Omental fat pad (tissue), 4 donors: Measurements from ENCODE around the gene TIMM44. TPM values are rescaled to one million over a fixed set of nuclear protein-coding genes. Genes with fewer than 3 reads are reported as not detected.

Experiments used
- ATAC-seq: fragments of 150-250 bp; one replicate; pipeline ENCODE4 v1.9.1; 2016; ENCODE audit warnings: mild to moderate bottlenecking, moderate library complexity; ENCODE audit not compliant: low FRiP score
- DNase-seq: peaks from one replicate; pipeline ENCODE4 v3.0.0-alpha.2; 2019; ENCODE audit warnings: low spot score
- total RNA-seq, 4 donors: library from RNA; depleted of rRNA; stranded (reverse); fragments of >200 nt; gene quantifications; one replicate each; pipeline ENCODE4 v1.1.0, GENCODE V29; 2016
- TF ChIP-seq, protein P1 (sequence below), 3 donors: fragments of 450-650 bp; IDR thresholded peaks; one replicate each; pipeline ENCODE4 v1.5.1; 2016 to 2017; ENCODE audit warnings: antibody characterized with exemption in 3 of 3, mild to moderate bottlenecking in 3 of 3, moderate library complexity in 2 of 3

Gene TIMM44
- total RNA-seq, 4 donors from 2014 or later = 44.3 to 53.3 (median 47.6) TPM

- DNase-seq = no peak
- TF ChIP-seq, protein P1, sequence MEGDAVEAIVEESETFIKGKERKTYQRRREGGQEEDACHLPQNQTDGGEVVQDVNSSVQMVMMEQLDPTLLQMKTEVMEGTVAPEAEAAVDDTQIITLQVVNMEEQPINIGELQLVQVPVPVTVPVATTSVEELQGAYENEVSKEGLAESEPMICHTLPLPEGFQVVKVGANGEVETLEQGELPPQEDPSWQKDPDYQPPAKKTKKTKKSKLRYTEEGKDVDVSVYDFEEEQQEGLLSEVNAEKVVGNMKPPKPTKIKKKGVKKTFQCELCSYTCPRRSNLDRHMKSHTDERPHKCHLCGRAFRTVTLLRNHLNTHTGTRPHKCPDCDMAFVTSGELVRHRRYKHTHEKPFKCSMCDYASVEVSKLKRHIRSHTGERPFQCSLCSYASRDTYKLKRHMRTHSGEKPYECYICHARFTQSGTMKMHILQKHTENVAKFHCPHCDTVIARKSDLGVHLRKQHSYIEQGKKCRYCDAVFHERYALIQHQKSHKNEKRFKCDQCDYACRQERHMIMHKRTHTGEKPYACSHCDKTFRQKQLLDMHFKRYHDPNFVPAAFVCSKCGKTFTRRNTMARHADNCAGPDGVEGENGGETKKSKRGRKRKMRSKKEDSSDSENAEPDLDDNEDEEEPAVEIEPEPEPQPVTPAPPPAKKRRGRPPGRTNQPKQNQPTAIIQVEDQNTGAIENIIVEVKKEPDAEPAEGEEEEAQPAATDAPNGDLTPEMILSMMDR (IDR thresholded peaks at IDR 0.05) = no peak
- ATAC-seq = no peak
Measured at GRCh38 chr19:7947939-7948338, 4.5 kb upstream of the TIMM44 start.

DNA sequence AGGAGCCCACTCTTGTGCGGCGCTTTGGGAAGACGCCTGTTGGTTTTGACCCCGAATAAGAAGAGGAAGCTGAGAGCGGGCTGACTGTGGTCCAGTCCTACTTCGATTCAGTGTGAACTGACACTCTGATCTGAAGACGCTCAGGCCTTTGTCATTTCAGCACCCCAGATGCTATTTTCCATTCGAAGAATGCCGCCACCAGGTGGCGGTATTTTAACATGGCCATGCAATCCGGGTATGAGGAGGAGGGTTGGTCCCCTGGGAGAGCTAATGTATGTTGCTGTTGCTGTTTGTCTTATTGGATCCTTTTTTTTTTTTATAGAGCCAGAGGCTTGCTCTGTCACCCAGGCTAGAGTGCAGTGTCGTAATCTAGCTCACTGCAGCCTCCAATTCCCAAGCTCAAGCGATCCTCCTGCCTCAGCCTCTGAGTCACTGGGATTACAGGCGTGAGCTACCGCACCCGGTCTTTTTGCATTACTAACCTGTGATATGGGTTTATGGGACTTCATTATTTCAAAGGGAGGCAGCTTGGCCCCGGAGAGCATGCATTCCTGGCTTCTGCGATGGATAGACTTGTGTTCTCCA lies 803 bp upstream of the TIMM44 start:
- ATAC-seq (peak; percentile 35), DNase-seq (peak; percentile 98)
- TF ChIP-seq, protein P1 (IDR thresholded peaks at IDR 0.05) = peak in 1 of 3 donors; percentile 69

DNA sequence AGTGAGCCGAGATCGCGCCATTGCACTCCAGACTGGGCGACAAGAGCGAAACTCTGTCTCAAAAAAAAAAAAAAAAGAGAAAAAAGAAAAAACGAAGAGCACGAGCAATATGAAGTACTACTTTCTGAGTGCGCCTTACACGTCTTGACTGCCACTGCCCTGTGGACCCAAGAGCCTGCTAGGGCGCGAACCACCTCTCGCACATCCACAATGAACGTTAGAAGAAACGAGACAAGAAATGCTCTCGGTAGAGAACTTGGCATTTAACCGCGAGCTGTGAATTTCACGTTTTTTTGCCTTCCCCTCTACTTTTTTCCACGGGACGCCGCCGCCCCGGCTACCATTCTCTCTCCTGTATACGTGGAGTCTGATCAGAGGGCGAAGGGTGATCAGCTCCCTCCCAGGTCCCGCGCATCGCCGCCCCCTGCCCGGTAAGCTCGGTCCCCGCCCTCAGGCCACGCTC lies 454 bp downstream of the TIMM44 start:
- ATAC-seq = no peak
- TF ChIP-seq, protein P1 (IDR thresholded peaks at IDR 0.05) = no peak
- no peak for DNase-seq

- TF ChIP-seq, protein P1 (IDR thresholded peaks at IDR 0.05) = no peak
- ATAC-seq = no peak
- DNase-seq = no peak
Measured at GRCh38 chr19:7941895-7942596, 1.4 kb downstream of the TIMM44 start.

GRCh38 chr19:7940841-7941240 lies 2.6 kb downstream of the TIMM44 start:
- TF ChIP-seq, protein P1 (IDR thresholded peaks at IDR 0.05) = no peak
- DNase-seq = no peak
- ATAC-seq = no peak

- TF ChIP-seq, protein P1 (IDR thresholded peaks at IDR 0.05) = no peak
- DNase-seq (no peak), ATAC-seq (no peak)
Measured at GRCh38 chr19:7934766-7935165, 8.7 kb downstream of the TIMM44 start.
